Fibroblast of lung (primary cell): ENCODE measurements around the gene MINPP1.

Experiments
- CTCF ChIP-seq, 2 donors: IDR thresholded peaks in 1 of 2; conservative IDR thresholded peaks in 1 of 2; 1 replicate in 1 of 2; 2 replicates in 1 of 2; pipeline ENCODE4 v1.5.1; 2011 to 2012; ENCODE audit warnings: low read length in 2 of 2, control low read depth in 1 of 2, inconsistent platforms in 1 of 2, low read depth in 1 of 2, mild to moderate bottlenecking in 1 of 2
- EZH2 ChIP-seq: IDR thresholded peaks from 2 replicates; pipeline ENCODE4 v1.5.1; 2012; ENCODE audit warnings: low read length, control low read depth, mild to moderate bottlenecking; ENCODE audit errors: missing control alignments

GRCh38 chr10:87551326-87551725 lies 46.6 kb downstream of the MINPP1 start:
- TF ChIP-seq CTCF (conservative IDR thresholded peaks at IDR 0.05 in 1 of 2, IDR thresholded peaks at IDR 0.05 in 1 of 2; ENCODE audit: low read depth in 1 of 2, low read length in 2 of 2) (no peak), EZH2 (no peak)
